Measurements from ENCODE around the gene ISG20.

Gene ISG20

DNA sequence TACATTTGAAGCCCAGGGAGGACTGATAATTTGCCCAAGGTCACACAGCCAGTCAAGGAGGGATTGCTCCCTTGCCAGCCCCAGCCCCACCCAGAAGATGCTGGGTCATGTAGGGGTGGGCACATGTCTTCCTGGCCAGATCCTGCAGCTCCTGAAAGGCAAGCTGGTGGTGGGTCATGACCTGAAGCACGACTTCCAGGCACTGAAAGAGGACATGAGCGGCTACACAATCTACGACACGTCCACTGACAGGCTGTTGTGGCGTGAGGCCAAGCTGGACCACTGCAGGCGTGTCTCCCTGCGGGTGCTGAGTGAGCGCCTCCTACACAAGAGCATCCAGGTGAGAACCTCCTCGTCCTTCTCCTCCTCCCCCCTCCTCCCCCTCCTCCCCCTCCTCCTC lies 13.2 kb downstream of the ISG20 start:
- ATAC-seq = no peak
- no peak overlapping the region for H3K4me3 Mint-ChIP-seq
- no peaks in the 10 kb centered on the region for H3K9me3 Mint-ChIP-seq
- H3K4me1 Mint-ChIP-seq = peaks cover 65% of the 10 kb centered on the region
- no peaks in the 10 kb centered on the region for H3K27me3 Mint-ChIP-seq
- peak overlapping the region; percentile 95 for H3K27ac Mint-ChIP-seq
- peaks cover 35% of the 10 kb centered on the region for H3K36me3 Mint-ChIP-seq

DNA sequence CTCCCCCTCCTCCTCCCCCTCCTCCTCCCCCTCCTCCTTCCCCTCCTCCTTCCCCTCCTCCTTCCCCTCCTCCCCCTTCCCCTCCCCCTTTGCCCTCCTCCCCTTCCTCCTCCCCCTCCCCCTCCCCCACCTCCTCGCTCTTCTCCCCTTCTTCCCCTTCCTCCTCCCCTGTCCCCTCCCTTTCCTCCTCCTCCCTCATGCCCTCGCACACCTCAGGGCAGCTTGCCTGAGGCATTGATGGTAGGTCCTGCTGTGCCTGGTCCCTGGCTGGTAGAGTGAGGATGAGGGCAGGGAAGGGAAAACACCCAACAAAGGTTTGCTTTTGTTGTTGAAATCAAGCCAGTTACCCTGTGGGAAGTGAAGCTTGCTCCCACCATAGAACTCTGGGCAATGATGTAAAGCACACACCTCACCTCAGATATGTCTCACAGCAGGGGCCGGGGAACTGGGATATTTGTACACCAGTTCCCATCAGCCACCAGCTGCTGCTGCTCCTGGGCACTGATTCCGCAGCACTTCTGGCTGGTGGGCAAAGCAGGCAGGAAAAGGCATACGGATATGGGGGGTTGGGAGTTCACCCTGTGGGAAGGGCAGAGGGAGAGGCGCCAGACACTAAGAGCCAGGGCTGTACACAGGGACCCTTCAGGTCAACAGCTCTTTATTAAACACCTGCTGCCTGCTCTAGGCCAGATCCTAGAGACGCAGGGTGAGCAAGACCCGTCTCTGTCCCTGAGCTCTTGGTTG lies 13.8 kb downstream of the ISG20 start:
- Mint-ChIP-seq H3K9me3 (no peaks in the 10 kb centered on the region), H3K27ac (peak overlapping the region; percentile 72), H3K4me3 (no peak overlapping the region), H3K4me1 (peaks cover 65% of the 10 kb centered on the region), H3K36me3 (peaks cover 34% of the 10 kb centered on the region), H3K27me3 (no peaks in the 10 kb centered on the region)
- no peak for ATAC-seq

DNA sequence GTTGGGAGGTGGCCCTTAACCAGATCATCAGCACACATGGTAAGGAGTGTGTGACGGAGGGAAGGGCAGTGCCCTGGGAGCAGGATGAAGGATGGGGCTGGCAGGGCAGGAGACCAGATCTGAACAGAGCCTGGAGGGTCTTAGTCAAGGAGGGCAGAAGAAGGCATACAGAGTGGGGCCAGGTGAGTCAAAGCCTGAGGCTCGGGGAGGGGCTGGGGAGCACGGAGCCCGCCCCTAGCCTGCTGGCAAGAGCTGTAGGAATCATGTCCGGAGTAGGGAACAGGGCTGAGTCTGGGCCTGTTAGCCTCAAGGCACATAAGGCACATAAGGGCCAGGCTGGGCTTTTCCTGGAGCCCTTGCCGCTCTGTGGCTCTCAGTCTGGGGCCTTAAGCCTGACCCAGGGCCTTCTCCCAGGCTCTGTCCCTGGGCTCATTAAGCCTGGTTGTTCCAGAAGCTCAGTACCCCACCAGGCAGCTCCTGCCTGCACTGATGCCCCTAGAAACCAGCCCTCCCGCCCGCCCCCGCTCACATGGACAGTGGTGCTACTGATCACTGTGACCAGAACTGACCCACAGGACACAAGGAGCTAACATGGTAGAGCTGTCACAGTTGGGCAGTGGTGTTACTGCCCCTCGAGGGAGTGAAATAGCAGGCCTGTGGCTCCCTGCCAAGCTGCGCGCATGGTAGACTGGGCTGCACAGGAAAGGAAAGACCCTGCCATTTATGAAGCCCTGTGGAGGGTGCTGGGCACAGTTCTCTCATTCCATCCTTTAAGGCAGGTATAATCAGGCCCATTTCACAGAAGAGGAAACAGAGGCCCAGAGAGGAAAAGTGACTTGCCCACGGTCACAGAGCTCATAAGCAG lies 14.6 kb downstream of the ISG20 start:
- Mint-ChIP-seq H3K4me1 (peaks cover 65% of the 10 kb centered on the region), H3K27ac (peak overlapping the region; percentile 72), H3K9me3 (no peaks in the 10 kb centered on the region), H3K4me3 (no peak overlapping the region), H3K27me3 (no peaks in the 10 kb centered on the region), H3K36me3 (peaks cover 26% of the 10 kb centered on the region)
- ATAC-seq = no peak

DNA sequence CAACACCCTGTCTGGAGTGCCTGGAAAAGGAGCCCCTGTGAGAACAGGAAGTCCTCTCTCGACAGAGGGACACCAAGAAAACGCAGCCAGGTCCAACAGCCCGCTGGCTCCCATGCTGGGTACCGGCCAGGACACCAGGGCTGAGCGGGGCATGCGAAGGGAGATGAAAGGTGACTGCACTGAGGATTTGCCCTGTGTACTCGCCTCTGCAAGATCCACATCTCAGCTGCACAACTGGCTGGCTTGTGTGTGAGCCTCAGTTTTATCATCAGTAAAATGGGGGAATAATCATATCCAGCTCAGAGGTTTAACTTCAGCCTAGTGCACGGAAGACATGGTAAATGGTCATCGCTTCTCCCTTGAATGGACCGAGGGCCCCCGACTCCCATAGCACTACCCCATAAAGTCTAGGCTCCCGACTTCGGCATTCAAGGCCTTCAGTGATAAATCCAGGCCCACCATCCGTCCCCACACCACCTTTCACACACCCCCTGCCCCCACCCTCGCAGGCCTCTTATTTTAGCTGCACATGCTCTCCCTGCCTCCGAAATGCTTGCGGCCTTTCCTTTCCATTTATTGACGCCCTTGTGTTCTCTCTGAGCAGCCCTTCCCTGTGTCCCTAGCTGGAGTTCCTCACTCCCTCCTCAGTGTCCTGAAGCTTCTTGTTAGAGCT lies 15.8 kb downstream of the ISG20 start:
- ATAC-seq = no peak
- Mint-ChIP-seq H3K4me3 (no peak overlapping the region), H3K4me1 (peaks cover 62% of the 10 kb centered on the region), H3K9me3 (no peaks in the 10 kb centered on the region), H3K27ac (peak overlapping the region; percentile 88), H3K36me3 (peaks cover 20% of the 10 kb centered on the region), H3K27me3 (no peaks in the 10 kb centered on the region)

DNA sequence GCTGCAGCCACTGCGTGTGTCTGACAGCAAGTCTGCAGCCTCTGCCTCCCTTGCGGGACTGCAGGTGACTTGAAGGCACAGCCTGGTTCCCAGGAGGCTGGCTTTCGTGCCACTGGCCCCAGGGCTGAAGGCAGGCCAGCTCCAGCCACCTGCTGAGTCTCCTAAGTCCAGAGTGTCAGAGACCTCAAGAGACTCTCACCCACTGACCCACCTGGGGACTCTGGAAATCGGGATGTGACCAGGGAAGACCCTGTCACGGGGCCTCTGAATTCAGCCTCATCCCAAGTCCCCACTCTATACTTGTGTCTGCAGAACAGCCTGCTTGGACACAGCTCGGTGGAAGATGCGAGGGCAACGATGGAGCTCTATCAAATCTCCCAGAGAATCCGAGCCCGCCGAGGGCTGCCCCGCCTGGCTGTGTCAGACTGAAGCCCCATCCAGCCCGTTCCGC lies 16.3 kb downstream of the ISG20 start:
- no peak overlapping the region for H3K4me3 Mint-ChIP-seq
- peak overlapping the region; percentile 88 for H3K27ac Mint-ChIP-seq
- peaks cover 63% of the 10 kb centered on the region for H3K4me1 Mint-ChIP-seq

DNA sequence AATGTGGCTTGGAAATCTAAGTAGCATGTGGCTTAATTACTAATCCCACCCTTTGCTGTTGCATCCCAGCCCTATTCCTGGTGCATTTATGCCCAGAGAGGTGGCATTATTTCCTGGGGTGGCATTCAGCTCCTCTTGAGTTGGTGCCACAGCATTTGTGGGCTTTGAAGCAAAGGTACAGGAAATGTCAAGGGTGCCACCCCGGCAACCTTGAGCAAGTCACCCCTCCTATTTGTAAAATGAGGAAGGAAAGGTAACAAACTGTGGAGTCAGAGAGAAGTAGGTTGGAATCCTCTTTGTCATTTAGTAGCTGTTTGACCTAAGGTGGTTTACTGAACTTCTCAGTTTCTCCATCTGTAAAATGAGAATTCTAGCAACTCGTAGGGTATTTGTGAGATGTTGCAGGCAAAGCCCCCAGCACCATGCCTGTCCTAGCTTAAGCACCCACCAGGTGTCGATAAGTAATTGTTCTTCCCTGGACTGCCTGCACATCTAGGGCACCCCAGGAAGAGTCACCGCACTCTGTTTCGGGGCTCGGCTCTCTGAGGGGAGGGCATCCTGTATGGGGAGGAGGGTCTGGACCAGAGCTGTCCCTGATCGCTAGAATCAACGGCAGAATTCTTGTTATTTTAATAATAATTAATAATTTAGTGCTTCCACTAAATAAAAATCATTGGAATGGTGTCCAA lies 17.1 kb downstream of the ISG20 start:
- H3K36me3 Mint-ChIP-seq = peaks cover 20% of the 10 kb centered on the region
- peak overlapping the region; percentile 88 for H3K27ac Mint-ChIP-seq
- H3K4me3 Mint-ChIP-seq = no peak overlapping the region
- no peaks in the 10 kb centered on the region for H3K27me3 Mint-ChIP-seq
- no peaks in the 10 kb centered on the region for H3K9me3 Mint-ChIP-seq
- H3K4me1 Mint-ChIP-seq = peaks cover 71% of the 10 kb centered on the region
- no peak for ATAC-seq

More for the DNA sequence above, 16.3 kb downstream of the ISG20 start:
- Mint-ChIP-seq H3K27me3 (no peaks in the 10 kb centered on the region), H3K9me3 (no peaks in the 10 kb centered on the region), H3K36me3 (peaks cover 20% of the 10 kb centered on the region)
- no peak for ATAC-seq

DNA sequence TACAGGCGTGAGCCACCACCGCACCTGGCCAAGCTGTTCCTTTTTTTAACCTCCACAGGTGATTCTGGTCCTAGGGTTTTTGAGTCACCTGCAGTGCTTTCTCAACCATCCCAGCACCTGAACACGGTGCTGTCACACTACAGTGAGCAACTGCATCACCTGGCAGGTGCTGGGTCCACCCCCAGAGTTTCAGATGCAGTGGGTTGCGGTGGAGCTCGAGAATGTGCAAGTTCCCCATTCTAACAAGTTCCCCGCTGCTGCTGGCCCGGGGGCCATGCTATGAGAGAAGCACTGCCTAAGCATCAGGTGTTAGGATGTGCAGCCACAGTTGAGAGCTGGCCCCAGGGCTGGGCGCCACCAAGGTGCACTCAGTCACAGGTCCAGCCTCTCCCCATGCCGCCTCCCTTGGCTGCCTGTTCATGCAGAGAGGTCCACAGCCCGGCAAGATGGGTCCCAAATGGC lies 18.0 kb downstream of the ISG20 start:
- ATAC-seq = peak; percentile 98
- peaks cover 20% of the 10 kb centered on the region for H3K36me3 Mint-ChIP-seq
- H3K27me3 Mint-ChIP-seq = no peaks in the 10 kb centered on the region
- peak overlapping the region; percentile 88 for H3K27ac Mint-ChIP-seq
- peak overlapping the region; percentile 12 for H3K4me3 Mint-ChIP-seq
- H3K9me3 Mint-ChIP-seq = no peaks in the 10 kb centered on the region
- peaks cover 75% of the 10 kb centered on the region for H3K4me1 Mint-ChIP-seq

DNA sequence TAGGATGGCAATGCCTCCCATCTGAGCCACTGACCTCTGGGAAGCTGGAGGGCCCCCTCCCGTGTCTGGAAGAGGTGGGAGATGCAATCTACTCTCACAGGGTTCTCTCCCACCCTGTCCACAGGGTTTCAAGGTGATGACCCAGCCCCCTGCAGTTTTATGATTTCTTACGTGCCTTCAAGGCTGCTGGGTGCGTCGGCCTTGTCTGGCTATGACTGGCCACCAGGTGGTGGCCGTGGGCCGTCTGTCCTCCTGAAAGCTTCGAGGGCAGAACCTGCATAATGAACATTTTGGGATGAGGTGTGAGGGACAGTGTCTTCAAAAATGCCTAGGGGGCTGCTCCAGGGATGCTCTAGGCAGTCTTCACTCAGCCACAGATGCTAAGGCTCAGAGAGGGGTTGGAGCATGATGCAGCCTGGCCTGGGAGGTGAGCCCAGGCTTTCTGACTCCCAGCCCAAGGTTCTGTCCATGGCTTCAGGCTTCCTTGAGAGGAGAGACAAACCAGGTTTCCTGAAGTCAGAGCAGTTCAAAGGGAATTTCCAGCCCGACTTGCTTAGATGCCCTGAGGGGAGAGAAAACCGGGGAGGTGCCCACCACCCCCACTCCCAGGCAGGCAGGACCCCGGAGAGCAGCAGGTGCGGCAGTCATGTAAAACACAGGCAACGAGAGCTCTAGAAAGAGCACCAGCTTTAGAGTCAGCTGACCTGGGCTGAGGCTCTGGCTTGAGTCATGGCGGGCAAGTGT lies 18.7 kb downstream of the ISG20 start:
- H3K27me3 Mint-ChIP-seq = no peaks in the 10 kb centered on the region
- peaks cover 20% of the 10 kb centered on the region for H3K36me3 Mint-ChIP-seq
- peak overlapping the region; percentile 34 for H3K4me3 Mint-ChIP-seq
- peak; percentile 25 for ATAC-seq
- H3K9me3 Mint-ChIP-seq = no peaks in the 10 kb centered on the region
- H3K4me1 Mint-ChIP-seq = peaks cover 74% of the 10 kb centered on the region
- H3K27ac Mint-ChIP-seq = peak overlapping the region; percentile 88

DNA sequence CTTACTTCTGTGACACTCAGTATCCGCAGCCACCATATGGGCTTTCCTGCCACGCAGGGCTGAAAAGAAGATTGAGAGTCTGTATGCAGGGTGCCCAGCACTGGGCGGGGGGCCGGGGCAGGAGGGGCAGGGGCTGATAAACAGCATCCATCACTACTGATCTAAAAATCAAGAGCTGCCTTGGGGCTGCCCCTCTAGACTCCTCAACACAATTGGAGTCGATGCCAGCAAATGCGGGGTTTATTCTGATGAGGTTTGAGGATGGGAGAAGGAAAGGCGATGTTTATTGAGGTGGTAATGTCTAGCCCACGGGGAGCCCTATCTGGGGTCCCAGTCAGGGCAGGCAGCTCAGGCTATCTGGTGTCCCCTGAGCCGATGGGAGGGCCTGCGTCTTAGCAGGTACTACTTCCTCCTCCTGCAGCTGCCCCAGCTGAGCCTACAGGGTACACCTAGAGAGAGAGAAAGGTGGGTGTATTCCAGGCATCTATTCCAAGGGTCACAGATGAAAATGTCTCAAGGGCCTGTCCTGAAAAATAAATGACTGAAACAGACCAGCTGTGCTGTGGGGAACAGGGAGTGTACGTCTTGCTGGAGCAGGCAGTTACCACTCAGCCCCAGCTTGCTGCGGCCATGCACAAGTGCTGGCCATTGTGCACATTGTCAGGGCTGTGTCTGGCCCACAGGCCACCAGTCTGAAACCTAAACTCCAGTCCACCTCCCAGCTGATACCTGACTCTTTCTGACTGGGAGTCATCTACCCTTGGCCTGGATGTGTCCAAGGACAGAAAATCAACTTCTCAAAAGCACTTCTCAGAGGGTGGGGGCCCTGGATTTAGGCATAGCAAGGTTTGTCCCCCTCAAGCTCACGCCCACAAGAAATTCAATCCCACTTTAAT lies 19.5 kb downstream of the ISG20 start:
- Mint-ChIP-seq H3K27me3 (no peaks in the 10 kb centered on the region), H3K36me3 (peaks cover 12% of the 10 kb centered on the region), H3K4me3 (no peak overlapping the region), H3K4me1 (peaks cover 66% of the 10 kb centered on the region), H3K9me3 (no peaks in the 10 kb centered on the region), H3K27ac (peak overlapping the region; percentile 88)
- ATAC-seq = no peak

DNA sequence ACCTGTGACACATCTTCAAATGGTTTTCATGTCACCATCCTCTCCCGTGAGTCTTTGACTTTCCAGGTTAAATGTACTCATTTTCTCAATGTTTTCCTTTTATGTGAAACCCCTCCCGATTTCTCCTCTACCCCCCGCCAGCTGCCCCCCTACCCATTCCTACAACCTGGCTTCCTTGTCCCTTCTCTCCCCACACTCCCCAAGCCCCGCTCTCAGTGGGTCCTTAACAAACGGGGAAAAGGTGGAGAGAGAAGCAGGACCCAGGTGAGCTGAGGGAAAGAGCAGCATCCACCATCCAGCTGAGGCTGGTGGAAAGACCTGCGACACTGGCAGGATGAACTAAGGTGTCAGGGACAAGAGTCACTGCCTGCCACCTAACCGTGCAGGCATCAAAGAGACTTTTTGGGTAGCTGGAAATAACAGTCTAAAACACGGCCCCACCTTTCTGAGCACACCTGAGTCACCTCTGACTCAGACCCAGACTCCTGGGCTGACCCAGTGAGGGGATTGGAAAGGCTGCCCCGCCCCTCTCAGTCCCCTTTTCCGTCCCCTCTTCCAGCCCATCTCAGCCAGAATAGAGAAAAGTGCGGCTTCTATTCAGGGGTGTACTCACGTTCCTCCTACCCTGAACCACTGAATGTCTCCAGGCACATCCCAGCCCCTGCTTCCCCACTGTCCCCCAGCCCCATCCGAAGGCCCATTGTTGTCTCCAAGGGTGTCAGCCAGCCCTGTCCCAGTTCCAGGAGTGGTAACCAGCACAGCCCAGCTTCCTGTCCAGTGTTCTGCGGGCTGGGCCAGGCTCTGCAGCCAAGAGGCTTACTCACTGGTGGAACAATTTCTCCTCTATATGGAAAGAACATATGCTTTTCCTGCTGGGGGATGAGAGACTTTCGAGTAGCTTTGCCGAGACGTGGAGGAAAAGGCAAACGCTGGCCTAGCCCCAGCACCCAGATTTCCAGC lies 20.4 kb downstream of the ISG20 start:
- Mint-ChIP-seq H3K9me3 (no peaks in the 10 kb centered on the region), H3K4me1 (peaks cover 69% of the 10 kb centered on the region), H3K27me3 (no peaks in the 10 kb centered on the region), H3K27ac (peak overlapping the region; percentile 33), H3K4me3 (no peak overlapping the region), H3K36me3 (peaks cover 12% of the 10 kb centered on the region)
- no peak for ATAC-seq

DNA sequence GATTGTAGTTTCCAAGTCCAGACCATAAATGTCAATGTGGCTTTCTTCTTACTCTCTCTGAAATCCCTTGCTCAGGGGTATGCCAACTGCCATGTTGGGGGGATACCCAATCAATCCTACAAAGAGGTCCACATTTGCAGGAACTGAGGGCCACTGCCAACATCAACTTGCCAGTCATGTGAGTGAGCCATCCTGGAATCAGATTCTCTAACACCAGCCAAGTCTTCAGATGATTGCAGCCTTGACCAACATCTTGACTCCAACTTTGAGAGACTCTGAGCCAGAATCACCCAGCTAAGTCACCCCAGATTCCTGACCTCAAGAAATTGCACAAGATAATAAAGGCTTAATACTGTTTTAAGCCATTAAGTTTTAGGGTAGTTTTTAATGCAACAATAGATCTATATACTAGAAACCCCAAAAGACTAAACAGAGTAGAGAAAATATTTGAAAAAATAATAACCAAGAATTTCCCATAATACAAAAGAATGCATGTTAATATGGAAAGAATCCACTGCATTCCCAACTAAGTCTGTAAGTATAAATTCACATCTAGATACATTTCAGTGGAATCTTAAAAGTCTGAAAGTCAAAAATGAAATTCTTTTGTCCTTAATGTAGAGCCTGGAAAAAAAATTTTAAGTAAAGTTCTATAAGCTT lies 22.4 kb downstream of the ISG20 start:
- peaks cover 59% of the 10 kb centered on the region for H3K4me1 Mint-ChIP-seq
- ATAC-seq = no peak
- no peak overlapping the region for H3K4me3 Mint-ChIP-seq
- no peaks in the 10 kb centered on the region for H3K27me3 Mint-ChIP-seq
- no peaks in the 10 kb centered on the region for H3K36me3 Mint-ChIP-seq
- H3K9me3 Mint-ChIP-seq = no peaks in the 10 kb centered on the region
- H3K27ac Mint-ChIP-seq = peak overlapping the region; percentile 33
